Stomach (tissue), 4 donors: ENCODE results near the gene CASS4.

Experiments used
- EP300 ChIP-seq: sonication (generic); formaldehyde crosslinking; IDR thresholded peaks from one replicate; pipeline ENCODE4 v1.6.1; 2017; ENCODE audit warnings: antibody characterized with exemption
- POLR2A ChIP-seq, 4 donors: fragments of 450-650 bp; IDR thresholded peaks; one replicate each; pipeline ENCODE4 v1.6.1; 2016; ENCODE audit warnings: antibody characterized with exemption in 4 of 4, control low read depth in 2 of 4, mild to moderate bottlenecking in 1 of 4, moderate library complexity in 1 of 4
- POLR2AphosphoS5 ChIP-seq, 3 donors: sonication (generic); formaldehyde crosslinking; IDR thresholded peaks; one replicate each; pipeline ENCODE4 v1.6.1; 2016; ENCODE audit warnings: antibody characterized with exemption in 3 of 3
- TF ChIP-seq, protein P1 (sequence below), 7 experiments: fragments of 450-650 bp in 4 of 7; fragments of 200-600 bp in 3 of 7; sonication (generic) in 3 of 7; IDR thresholded peaks; one replicate each; pipeline ENCODE4 v1.5.1; 2016 to 2019; ENCODE audit warnings: antibody characterized with exemption in 7 of 7, control low read depth in 2 of 7, mild to moderate bottlenecking in 1 of 7

DNA sequence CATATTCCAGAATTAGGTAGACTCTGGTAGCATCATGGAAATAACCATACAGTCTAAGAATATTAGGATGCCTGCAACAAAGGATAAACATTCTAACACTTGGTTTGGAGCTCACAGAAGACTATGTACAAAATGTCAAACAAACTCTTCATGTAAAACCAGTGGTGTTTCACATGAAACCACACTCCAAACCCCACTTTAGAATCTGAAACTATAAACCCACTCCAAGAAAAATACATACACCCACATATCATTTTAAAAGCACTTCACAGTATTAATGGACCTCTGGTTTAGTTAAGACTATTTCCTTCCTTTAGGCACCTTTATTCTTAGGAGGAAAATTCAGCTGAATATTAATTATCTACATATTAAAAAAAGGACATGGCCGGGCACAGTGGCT is 30.6 kb upstream of the CASS4 start:
- TF ChIP-seq, protein P1, sequence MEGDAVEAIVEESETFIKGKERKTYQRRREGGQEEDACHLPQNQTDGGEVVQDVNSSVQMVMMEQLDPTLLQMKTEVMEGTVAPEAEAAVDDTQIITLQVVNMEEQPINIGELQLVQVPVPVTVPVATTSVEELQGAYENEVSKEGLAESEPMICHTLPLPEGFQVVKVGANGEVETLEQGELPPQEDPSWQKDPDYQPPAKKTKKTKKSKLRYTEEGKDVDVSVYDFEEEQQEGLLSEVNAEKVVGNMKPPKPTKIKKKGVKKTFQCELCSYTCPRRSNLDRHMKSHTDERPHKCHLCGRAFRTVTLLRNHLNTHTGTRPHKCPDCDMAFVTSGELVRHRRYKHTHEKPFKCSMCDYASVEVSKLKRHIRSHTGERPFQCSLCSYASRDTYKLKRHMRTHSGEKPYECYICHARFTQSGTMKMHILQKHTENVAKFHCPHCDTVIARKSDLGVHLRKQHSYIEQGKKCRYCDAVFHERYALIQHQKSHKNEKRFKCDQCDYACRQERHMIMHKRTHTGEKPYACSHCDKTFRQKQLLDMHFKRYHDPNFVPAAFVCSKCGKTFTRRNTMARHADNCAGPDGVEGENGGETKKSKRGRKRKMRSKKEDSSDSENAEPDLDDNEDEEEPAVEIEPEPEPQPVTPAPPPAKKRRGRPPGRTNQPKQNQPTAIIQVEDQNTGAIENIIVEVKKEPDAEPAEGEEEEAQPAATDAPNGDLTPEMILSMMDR (IDR thresholded peaks at IDR 0.05), result no peak
- no peak for TF ChIP-seq POLR2A (IDR thresholded peaks at IDR 0.05)
- no peak for TF ChIP-seq POLR2AphosphoS5 (IDR thresholded peaks at IDR 0.05)
- TF ChIP-seq EP300, result no peak
